Endothelial cell of umbilical vein (primary cell): Measurements from ENCODE around the gene AK8. TPM values are rescaled to one million over a fixed set of nuclear protein-coding genes. Genes with fewer than 3 reads are reported as not detected.

ENCODE experiments used
- BruUV-seq: library from RNA; stranded (reverse); fragments of 400-500 nt; replicated peaks from 2 replicates; lab custom pipeline; 2021; lab: Mats Ljungman, UMichigan
- CTCF ChIA-PET: fragments of 300-600, 350-600 bp; sonication (Branson Sonifier 250); formaldehyde crosslinking; loops from one replicate; lab custom pipeline; 2021; ENCODE audit warnings: antibody characterized with exemption, inconsistent platforms; lab: Charles Lee
- POLR2A ChIA-PET: fragments of 300-600, 350-600 bp; sonication (Branson Sonifier 250); formaldehyde crosslinking; loops from one replicate; lab custom pipeline; 2021; ENCODE audit warnings: antibody characterized with exemption, inconsistent platforms; lab: Charles Lee
- DNase-seq: peaks from one replicate; pipeline ENCODE4 v3.0.0-alpha.2; 2011; ENCODE audit warnings: low read depth, low spot score
- FAIRE-seq: peaks from 2 replicates; lab custom pipeline; 2011; peaks lifted over from hg19 to GRCh38; lab: Jason Lieb, UNC
- H2AFZ ChIP-seq: 2 replicates; pipeline ENCODE4 v1.6.0; 2012; ENCODE audit warnings: low read depth, low read length, control low read depth, inconsistent platforms
- H3K27ac ChIP-seq: 2 replicates; pipeline ENCODE4 v1.5.1; 2011; ENCODE audit warnings: low read depth, mild to moderate bottlenecking, control low read depth, low read length, moderate library complexity; ENCODE audit not compliant: insufficient read depth
- H3K27me3 ChIP-seq, 2 experiments: 2 replicates each; pipeline versions ENCODE4 v1.6.0 to v1.6.1; 2011; ENCODE audit warnings: low read length in 2 of 2, mixed read lengths in 1 of 2; ENCODE audit not compliant: control insufficient read depth in 2 of 2, insufficient read depth in 2 of 2
- H3K36me3 ChIP-seq, 2 experiments: 2 replicates in 1 of 2; 3 replicates in 1 of 2; pipeline ENCODE4 v1.5.1; 2011; ENCODE audit warnings: low read length in 2 of 2, mild to moderate bottlenecking in 1 of 2, moderate library complexity in 1 of 2; ENCODE audit not compliant: control insufficient read depth in 2 of 2, insufficient read depth in 2 of 2; ENCODE audit errors: extremely low read depth in 1 of 2
- H3K4me1 ChIP-seq: 3 replicates; pipeline ENCODE4 v1.5.1; 2011; ENCODE audit warnings: mild to moderate bottlenecking, low read length; ENCODE audit not compliant: control insufficient read depth, insufficient read depth; ENCODE audit errors: extremely low read depth
- H3K4me2 ChIP-seq: 2 replicates; pipeline ENCODE4 v1.6.1; 2011; ENCODE audit warnings: low read length, control low read depth, mixed read lengths; ENCODE audit not compliant: insufficient read depth
- H3K4me3 ChIP-seq, 3 experiments: fragments of 200-600 bp in 1 of 3; sonication (generic), shearing (Covaris generic) in 1 of 3; replicated peaks in 1 of 3; 2 replicates each; pipeline ENCODE4 v1.5.1; 2011 to 2016; ENCODE audit warnings: control low read depth in 3 of 3, low read length in 3 of 3, mild to moderate bottlenecking in 2 of 3, inconsistent platforms in 1 of 3, low read depth in 1 of 3, moderate library complexity in 1 of 3; ENCODE audit not compliant: insufficient read depth in 1 of 3
- H3K79me2 ChIP-seq: 2 replicates; pipeline ENCODE4 v1.6.0; 2012; ENCODE audit warnings: low read length, inconsistent platforms; ENCODE audit not compliant: control insufficient read depth, insufficient read depth
- H3K9ac ChIP-seq: replicated peaks from 2 replicates; pipeline ENCODE3; 2011; ENCODE audit warnings: low read length, control low read depth; ENCODE audit not compliant: insufficient read depth; ENCODE audit errors: extremely low read depth
- H3K9me1 ChIP-seq: replicated peaks from 3 replicates; pipeline ENCODE4 v1.6.0; 2011; ENCODE audit warnings: mild to moderate bottlenecking, low read length; ENCODE audit not compliant: control insufficient read depth, insufficient read depth; ENCODE audit errors: extremely low read depth
- H3K9me3 ChIP-seq: replicated peaks from 2 replicates; pipeline ENCODE4 v1.5.1; 2012; ENCODE audit warnings: low read length, inconsistent platforms; ENCODE audit not compliant: control insufficient read depth, insufficient read depth
- H4K20me1 ChIP-seq: replicated peaks from 2 replicates; pipeline ENCODE3; 2011; ENCODE audit warnings: mild to moderate bottlenecking, low read length; ENCODE audit not compliant: control insufficient read depth, insufficient read depth; ENCODE audit errors: extremely low read depth
- CTCF ChIP-seq, 2 donors: IDR thresholded peaks; 1 replicate in 1 of 2; 2 replicates in 1 of 2; pipeline ENCODE4 v1.5.1; 2011; ENCODE audit warnings: low read length in 2 of 2, mild to moderate bottlenecking in 2 of 2, moderate library complexity in 2 of 2, control low read depth in 1 of 2, inconsistent platforms in 1 of 2, low read depth in 1 of 2; ENCODE audit not compliant: insufficient read depth in 1 of 2; ENCODE audit errors: extremely low read depth in 1 of 2
- EZH2 ChIP-seq: IDR thresholded peaks from 2 replicates; pipeline ENCODE4 v1.6.1; 2012; ENCODE audit warnings: borderline replicate concordance, low read depth, mild to moderate bottlenecking, moderate library complexity, low read length, inconsistent platforms; ENCODE audit not compliant: severe bottlenecking
- FOS ChIP-seq: IDR thresholded peaks from 2 replicates; pipeline ENCODE4 v1.6.1; 2011; ENCODE audit warnings: mild to moderate bottlenecking, low read length, moderate library complexity, borderline replicate concordance; ENCODE audit not compliant: insufficient read depth
- GATA2 ChIP-seq: IDR thresholded peaks from 2 replicates; pipeline ENCODE4 v1.7.0; 2011; ENCODE audit warnings: low read depth, mild to moderate bottlenecking, moderate library complexity, mixed read lengths, low read length; ENCODE audit not compliant: insufficient read length, insufficient read depth
- JUN ChIP-seq: IDR thresholded peaks from 2 replicates; pipeline ENCODE4 v1.6.1; 2011; ENCODE audit warnings: borderline replicate concordance, low read depth; ENCODE audit not compliant: insufficient read length, insufficient read depth
- MAX ChIP-seq: IDR thresholded peaks from 2 replicates; pipeline ENCODE4 v1.6.1; 2011; ENCODE audit not compliant: insufficient read depth, insufficient read length
- MYC ChIP-seq: IDR thresholded peaks from one replicate; pipeline ENCODE4 v1.6.1; 2011; ENCODE audit warnings: mild to moderate bottlenecking, low read depth, low read length
- POLR2A ChIP-seq: IDR thresholded peaks from 2 replicates; pipeline ENCODE4 v1.6.1; 2012; ENCODE audit warnings: low read depth, mild to moderate bottlenecking, control low read depth, low read length
- POLR2AphosphoS5 ChIP-seq: IDR thresholded peaks from 2 replicates; pipeline ENCODE4 v1.6.1; 2012; ENCODE audit warnings: low read depth, mild to moderate bottlenecking, control low read depth, low read length, moderate library complexity; ENCODE audit not compliant: insufficient read depth
- dilution Hi-C: fragments of 300-500 bp; cut with MboI; formaldehyde crosslinking; loops from one replicate; pipeline ENCODE4 v1.15.0; 2019; ENCODE audit warnings: low sequenced_read_pairs; ENCODE audit not compliant: extremely low pct_ligation_motif_present
- intact Hi-C: fragments of 100-400 bp; cut with micrococcal nuclease; formaldehyde crosslinking; loops from one replicate; pipeline ENCODE4 v1.10.0; 2022
- polyA plus RNA-seq, 4 experiments: library from polyadenylated mRNA; depleted of rRNA in 3 of 4; stranded (reverse) in 3 of 4; unstranded in 1 of 4; fragments of >200 nt; gene quantifications; 2 replicates each; pipeline versions ENCODE4 v1.2.1 to v1.2.3, GENCODE V29; 2011 to 2012; ENCODE audit warnings: missing spikeins in 1 of 4
- total RNA-seq: library from RNA; stranded (reverse); gene quantifications from 2 replicates; pipeline ENCODE4 v1.2.3, GENCODE V29; 2021

AK8 gene
- total and polyA plus RNA-seq, 2 donors (not counting 3 experiments of a cell fraction or from before 2014, with no cell fraction given), result 0.06 TPM; not detected in 1

- dilution Hi-C loops, result no loop called here
- no peak overlapping the region for H3K4me3 ChIP-seq
- no TSS peak for BruUV-seq
- DNase-seq, result no peak
- H3K79me2 ChIP-seq, result no peaks in the 10 kb centered on the region
- CTCF ChIA-PET, result interaction anchor here (1.3 kb wide), 2 partner anchors 12 to 20 kb away, joined by 3 read pairs; no protein-coding TSS in a partner anchor
- H2AFZ ChIP-seq, result no peak overlapping the region
- no peaks in the 10 kb centered on the region for H3K9me1 ChIP-seq
- H3K9ac ChIP-seq, result no peak overlapping the region
- POLR2A ChIA-PET, result no interaction called here
- H3K36me3 ChIP-seq, result no peaks in the 10 kb centered on the region
- intact Hi-C loops, result no loop called here
- H4K20me1 ChIP-seq, result no peaks in the 10 kb centered on the region
- H3K27me3 ChIP-seq, result peaks cover 2 to 6% of the 10 kb centered on the region in 2 experiments
- H3K4me1 ChIP-seq, result no peaks in the 10 kb centered on the region
- H3K9me3 ChIP-seq, result no peaks in the 10 kb centered on the region
- no peak for TF ChIP-seq MYC
- no peak for TF ChIP-seq MAX
- TF ChIP-seq JUN, result no peak
- no peak for TF ChIP-seq POLR2AphosphoS5
- no peak for TF ChIP-seq FOS
- no peak for TF ChIP-seq CTCF (IDR thresholded peaks at IDR 0.05; ENCODE audit: extremely low read depth in 1 of 2, insufficient read depth in 1 of 2, low read depth in 1 of 2, low read length in 2 of 2)
- TF ChIP-seq GATA2, result no peak
- TF ChIP-seq POLR2A, result no peak
- TF ChIP-seq EZH2, result no peak
- no peak overlapping the region for H3K4me2 ChIP-seq
- no peak for FAIRE-seq
- H3K27ac ChIP-seq, result no peak overlapping the region
Measured at GRCh38 chr9:132826131-132826530, 52.0 kb downstream of the AK8 start.
